ENCODE measurements around the gene TNIP3.
A peak's percentile ranks its signal among the peaks of the same experiment; 100 is the strongest.

TNIP3 gene

GRCh38 chr4:121150003-121150402 is 14.1 kb downstream of the TNIP3 start:
- TF ChIP-seq CTCF (IDR thresholded peaks at IDR 0.05; ENCODE audit: low read length, missing control alignments): no peak
- H3K4me3 ChIP-seq (replicated peaks; ENCODE audit: low read depth, low read length): no peak overlapping the region
- DNase-seq (ENCODE audit: low read depth): no peak

- no peak for DNase-seq (ENCODE audit: low read depth)
- TF ChIP-seq CTCF (IDR thresholded peaks at IDR 0.05; ENCODE audit: low read length, missing control alignments): no peak
Measured at GRCh38 chr4:121148621-121149020, 15.5 kb downstream of the TNIP3 start.

GRCh38 chr4:121148000-121148399 is 16.1 kb downstream of the TNIP3 start:
- TF ChIP-seq CTCF (IDR thresholded peaks at IDR 0.05; ENCODE audit: low read length, missing control alignments): no peak
- no peak overlapping the region for H3K4me3 ChIP-seq (replicated peaks; ENCODE audit: low read depth, low read length)
- no peak for DNase-seq (ENCODE audit: low read depth)

More at GRCh38 chr4:121148621-121149020, 15.5 kb downstream of the TNIP3 start:
- H3K4me3 ChIP-seq (replicated peaks; ENCODE audit: low read depth, low read length): no peak overlapping the region

- TF ChIP-seq CTCF (IDR thresholded peaks at IDR 0.05; ENCODE audit: low read length, missing control alignments): no peak
- DNase-seq (ENCODE audit: low read depth): peak; percentile 27
- H3K4me3 ChIP-seq (replicated peaks; ENCODE audit: low read depth, low read length): no peak overlapping the region
Measured at GRCh38 chr4:121146530-121146929, 17.6 kb downstream of the TNIP3 start.

GRCh38 chr4:121145430-121145829 is 18.7 kb downstream of the TNIP3 start:
- no peak for TF ChIP-seq CTCF (IDR thresholded peaks at IDR 0.05; ENCODE audit: low read length, missing control alignments)
- no peak overlapping the region for H3K4me3 ChIP-seq (replicated peaks; ENCODE audit: low read depth, low read length)
- DNase-seq (ENCODE audit: low read depth): no peak

GRCh38 chr4:121144021-121144420 is 20.1 kb downstream of the TNIP3 start:
- H3K4me3 ChIP-seq (replicated peaks; ENCODE audit: low read depth, low read length): no peak overlapping the region
- no peak for DNase-seq (ENCODE audit: low read depth)
- TF ChIP-seq CTCF (IDR thresholded peaks at IDR 0.05; ENCODE audit: low read length, missing control alignments): no peak

GRCh38 chr4:121143131-121143530 is 21.0 kb downstream of the TNIP3 start:
- DNase-seq (ENCODE audit: low read depth): no peak
- no peak for TF ChIP-seq CTCF (IDR thresholded peaks at IDR 0.05; ENCODE audit: low read length, missing control alignments)

More at GRCh38 chr4:121143131-121143530, 21.0 kb downstream of the TNIP3 start:
- no peak overlapping the region for H3K4me3 ChIP-seq (replicated peaks; ENCODE audit: low read depth, low read length)

All from fibroblast of pulmonary artery (primary cell).